Ammon's horn (tissue), 1 donor: ENCODE measurements around the gene SGSH.

ENCODE experiments used
- DNase-seq: peaks from one replicate; pipeline ENCODE4 v3.0.0-alpha.2; 2016; ENCODE audit warnings: low spot score

The SGSH gene

DNA sequence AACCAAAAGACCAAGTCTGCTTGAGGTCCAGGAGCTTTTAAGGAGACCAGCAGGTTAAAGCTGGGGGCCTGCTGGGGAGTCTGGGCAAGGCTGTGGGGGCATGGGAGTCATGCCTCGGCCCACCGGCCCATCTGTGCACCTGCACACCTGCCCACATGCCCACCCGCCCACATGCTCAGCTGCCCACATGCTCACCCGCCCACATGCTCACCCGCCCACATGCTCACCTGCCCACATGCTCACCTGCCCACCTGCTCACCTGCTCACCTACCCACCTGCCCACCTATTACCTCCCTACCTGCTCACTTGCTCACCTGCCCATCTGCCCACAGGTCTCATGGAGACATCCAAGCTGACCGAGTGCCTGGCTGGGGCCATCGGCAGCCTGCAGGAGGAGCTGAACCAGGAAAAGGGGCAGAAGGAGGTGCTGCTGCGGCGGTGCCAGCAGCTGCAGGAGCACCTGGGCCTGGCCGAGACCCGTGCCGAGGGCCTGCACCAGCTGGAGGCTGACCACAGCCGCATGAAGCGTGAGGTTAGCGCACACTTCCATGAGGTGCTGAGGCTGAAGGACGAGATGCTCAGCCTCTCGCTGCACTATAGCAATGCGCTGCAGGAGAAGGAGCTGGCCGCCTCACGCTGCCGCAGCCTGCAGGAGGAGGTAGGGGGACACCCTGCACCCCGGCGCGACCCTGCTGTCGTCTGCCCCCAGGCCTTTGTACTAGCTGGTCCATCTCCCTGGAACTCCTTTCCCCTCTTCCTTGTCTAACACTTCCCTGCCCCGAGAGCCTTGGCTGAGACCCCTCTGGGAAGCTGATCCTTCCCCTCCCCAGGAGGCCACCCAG is 36.3 kb downstream of the SGSH start:
- DNase-seq, result no peak

DNA sequence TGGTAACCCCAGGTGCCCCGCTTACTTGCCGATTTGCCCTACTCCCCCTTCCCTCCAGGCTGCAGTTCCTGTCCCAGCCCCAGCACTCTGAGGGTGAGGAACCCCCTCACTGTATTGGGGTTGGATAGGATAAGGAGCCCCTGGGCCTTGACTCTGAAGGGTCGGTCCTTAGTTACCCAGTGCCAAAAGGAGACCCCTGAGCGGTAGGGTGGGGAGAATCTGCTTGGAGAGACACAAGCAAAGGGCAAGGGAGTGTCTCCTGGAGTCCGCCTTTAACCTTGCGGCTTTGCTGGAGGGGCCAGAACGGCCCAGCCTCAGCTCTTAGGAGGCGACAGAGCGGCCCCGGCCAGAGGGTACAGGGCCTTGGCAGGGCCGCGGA is 37.3 kb downstream of the SGSH start:
- no peak for DNase-seq

DNA sequence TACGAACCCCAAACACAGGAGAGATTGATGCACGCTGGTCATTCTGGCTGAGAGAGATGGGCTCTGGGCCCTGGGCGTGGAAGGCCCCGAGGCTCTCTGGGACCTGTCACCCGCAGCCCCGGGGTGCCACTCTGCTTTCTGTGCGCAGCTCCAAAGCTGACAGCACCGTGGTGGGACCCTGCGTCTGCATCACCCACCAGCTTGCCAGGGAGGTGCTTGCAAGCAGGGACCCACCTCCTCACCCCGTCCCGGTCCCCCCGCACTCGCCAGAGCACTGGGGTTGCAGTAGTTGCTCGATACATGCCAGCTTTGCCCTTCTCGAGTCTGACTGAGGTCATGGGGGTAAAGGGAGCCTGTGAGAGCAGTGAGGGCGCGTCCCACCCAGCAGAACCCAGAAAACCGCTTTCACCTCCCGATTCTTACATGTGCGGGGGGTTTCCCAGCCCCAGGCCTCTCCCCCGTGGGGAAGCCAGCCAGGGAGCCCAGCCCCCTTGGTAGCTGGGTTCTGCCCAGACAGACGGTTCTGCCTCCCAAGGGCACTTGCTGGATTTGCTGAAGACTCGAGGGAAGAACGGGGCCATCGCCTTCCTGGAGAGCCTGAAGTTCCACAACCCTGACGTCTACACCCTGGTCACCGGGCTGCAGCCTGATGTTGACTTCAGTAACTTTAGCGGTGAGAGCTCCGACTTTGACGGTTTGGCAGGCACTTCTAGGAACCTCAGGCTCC is 37.9 kb downstream of the SGSH start:
- DNase-seq, result no peak

GRCh38 chr17:80181431-80181830 is 38.7 kb downstream of the SGSH start:
- DNase-seq, result no peak

DNA sequence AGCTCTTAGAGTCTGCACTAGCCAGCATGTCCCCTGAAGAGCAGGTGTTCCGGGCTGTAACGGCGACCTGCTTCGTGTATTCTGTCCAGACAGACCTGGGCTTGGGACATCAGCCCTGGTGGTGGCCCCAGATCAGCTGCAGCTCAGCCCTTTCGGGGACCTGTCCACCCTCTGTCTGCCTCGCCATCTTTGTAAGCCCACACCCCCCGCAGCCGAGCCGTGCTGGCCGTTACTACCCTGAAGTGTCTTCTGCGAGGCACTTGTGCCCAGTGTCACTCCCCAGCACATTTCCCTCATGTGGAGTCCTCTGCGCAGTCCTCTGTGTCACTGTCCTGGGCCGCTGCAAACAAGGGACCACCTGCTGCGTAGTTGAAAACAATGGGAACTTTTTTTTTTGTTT is 39.9 kb downstream of the SGSH start:
- no peak for DNase-seq

DNA sequence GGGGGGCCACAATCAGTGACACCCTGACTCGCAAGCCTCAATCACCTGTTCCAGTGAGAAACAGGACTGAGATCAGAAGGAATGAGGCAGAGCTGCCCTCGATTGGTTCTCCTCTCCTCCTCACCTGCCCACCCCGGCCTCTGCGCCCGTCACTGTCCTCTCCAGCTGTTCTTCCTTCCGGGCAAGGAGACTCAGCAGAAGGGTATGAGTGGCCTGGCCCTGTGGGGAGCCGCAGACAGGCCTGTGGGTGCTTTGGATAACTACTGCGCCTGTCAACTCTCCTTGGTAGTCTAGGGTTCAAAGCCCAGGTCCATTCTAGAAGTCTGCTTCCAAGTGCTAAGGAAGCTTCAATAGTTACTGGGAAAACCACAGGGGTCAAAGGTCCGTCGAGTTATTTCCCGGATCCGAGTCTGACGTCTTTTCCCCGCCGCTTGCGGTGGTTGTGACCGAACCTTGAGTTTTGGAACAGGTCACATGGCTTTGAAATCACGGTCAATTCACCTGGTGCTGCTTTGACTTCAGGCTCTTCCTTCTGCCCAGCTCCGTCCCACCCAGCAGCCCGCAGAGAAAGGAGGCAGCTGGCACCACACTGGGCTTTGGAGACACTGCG is 42.0 kb downstream of the SGSH start:
- DNase-seq, result no peak

- no peak for DNase-seq
Observed at GRCh38 chr17:80176757-80177156, 43.4 kb downstream of the SGSH start.

- DNase-seq, result no peak
Observed at GRCh38 chr17:80173916-80174315, 46.2 kb downstream of the SGSH start.

- no peak for DNase-seq
Observed at GRCh38 chr17:80173126-80173525, 47.0 kb downstream of the SGSH start.

DNA sequence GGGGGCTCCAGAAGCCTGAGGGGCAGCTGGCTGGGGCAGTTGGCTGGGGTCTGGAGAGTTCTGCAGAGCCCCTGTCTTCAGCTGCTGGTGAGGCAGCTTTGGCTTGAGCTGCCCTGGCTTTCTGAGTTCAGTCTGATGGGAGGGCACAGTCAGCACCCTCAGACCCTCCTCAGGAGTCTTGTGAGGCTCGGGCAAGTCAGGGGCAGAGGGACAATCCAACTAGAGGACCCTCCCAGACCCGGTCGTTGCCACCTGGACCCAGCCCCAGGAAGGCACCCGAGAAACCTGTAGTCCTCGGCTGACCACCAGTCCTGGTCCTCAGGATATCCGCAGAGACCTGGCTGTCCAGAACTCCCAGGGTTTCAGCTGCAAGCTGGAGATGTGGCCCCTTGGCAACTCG is 48.5 kb downstream of the SGSH start:
- DNase-seq, result no peak

DNA sequence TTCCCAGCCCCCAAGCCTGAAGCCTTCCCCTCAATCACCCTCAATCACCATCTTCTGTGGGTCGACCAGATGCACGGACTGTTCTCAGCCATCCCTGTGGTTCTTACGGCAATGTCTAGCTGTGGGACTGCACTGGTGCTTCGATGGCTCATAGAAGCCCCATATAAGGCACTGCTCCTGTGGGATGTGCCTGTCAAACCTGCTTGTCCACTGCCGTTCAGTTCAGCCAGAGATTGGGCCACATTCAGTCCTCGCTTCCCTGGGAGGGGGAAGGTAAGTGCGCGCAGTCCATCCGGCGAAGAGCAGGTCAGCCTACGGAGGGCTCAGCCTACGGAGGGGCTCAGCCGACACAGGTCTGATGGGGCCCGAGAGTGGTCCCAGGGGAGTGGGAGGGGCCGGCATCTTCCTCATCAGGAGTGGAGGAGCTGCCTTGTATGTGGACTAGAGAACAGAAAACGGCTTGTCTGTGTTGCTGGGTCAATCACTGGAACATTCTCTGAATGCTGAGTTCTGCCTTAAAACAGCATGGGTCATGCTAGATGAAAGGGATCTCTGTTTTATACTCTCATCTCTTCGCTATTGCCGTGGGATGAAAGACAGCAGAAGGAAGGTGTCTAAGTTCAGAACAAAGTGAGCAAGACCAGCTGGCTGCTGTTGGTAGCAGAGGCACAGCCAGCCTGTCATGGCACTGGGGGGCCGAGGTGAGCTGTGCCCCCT is 50.2 kb downstream of the SGSH start, which contains the start of gene CARD14:
CARD14 (plus strand) TSS at position 247 of the 717 bp plus-strand sequence. CDS start 11,409 bp downstream, outside the sequence.
- DNase-seq, result no peak

GRCh38 chr17:80169107-80169506 is 51.0 kb downstream of the SGSH start:
- DNase-seq, result no peak

DNA sequence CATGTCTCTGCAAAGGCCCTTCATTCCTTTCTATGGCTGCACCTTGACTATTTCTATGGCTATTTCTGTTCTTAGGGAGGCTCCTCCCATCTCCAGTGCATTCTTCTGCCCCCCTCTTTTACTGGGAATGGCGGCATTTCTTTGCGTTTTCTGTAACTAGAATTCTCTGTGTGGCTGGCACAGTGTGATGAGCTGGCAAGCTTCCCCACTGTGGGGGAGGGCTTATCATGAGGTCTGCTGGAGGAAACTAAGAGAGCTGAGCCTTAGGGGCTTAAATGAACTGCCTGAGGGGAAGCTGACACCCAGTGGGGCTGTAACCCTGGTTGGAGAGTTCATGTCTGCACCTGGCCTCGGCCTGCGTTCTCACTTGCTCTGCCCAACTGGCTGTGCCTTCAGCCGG is 51.8 kb downstream of the SGSH start:
- DNase-seq, result no peak

DNA sequence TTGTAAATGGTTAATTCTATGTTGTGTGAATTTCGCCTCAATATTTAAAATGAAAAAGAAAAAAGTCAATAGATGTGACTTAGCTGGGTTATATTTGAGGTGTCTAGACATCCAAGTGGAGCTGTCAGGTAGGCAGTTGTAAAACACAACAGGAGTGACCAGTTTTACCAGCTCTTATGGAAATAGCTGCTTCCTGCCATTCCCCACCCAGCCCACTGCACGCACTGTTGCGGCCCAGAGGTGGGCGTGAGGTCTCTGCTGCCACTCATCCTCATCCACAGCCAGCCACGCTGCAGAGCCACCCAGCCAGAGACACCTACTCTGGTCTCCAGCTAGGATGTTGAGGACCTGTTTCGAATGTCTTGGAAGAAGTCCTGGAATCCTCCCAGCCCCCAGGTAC is 53.7 kb downstream of the SGSH start:
- DNase-seq, result no peak

GRCh38 chr17:80164185-80164584 is 55.9 kb downstream of the SGSH start:
- DNase-seq, result peak; percentile 34

DNA sequence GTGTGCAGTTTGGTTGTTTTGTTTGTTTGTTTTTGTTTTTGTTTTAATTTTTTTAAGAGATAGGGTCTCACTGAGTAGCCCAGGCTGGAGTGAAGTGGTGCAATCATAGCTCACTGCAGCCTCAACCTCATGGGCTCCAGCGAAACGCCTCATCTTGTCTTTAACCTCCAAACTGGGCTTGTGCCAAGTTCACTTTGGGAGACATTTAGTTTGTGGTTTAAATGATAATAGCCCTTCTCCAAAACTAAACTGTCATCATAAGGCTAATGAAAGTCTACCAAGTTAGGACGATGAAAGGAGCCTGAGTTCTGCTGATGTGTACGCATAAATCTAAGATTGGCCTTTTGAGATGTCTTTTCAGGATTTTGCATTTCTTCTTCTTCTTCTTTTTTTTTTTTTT is 56.8 kb downstream of the SGSH start:
- no peak for DNase-seq

- DNase-seq, result no peak
Observed at GRCh38 chr17:80160536-80160935, 59.6 kb downstream of the SGSH start.
